Activated CD8-positive, alpha-beta memory T cell treated with anti-CD3 and anti-CD28 coated beads, Interleukin-2, amount 50 U/mL, for 1 hour (primary cell): ENCODE measurements around the gene KCTD14.
"Not testable (repeated sequence)": the region's sequence is repeated elsewhere in the genome, so short reads cannot be mapped to it uniquely, and the experiment has no call there.

ENCODE experiments used
- DNase-seq: peaks from one replicate; pipeline ENCODE4 v3.0.0-alpha.2; 2020; ENCODE audit errors: extremely low read depth

Gene KCTD14, protein sequence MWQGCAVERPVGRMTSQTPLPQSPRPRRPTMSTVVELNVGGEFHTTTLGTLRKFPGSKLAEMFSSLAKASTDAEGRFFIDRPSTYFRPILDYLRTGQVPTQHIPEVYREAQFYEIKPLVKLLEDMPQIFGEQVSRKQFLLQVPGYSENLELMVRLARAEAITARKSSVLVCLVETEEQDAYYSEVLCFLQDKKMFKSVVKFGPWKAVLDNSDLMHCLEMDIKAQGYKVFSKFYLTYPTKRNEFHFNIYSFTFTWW

DNA sequence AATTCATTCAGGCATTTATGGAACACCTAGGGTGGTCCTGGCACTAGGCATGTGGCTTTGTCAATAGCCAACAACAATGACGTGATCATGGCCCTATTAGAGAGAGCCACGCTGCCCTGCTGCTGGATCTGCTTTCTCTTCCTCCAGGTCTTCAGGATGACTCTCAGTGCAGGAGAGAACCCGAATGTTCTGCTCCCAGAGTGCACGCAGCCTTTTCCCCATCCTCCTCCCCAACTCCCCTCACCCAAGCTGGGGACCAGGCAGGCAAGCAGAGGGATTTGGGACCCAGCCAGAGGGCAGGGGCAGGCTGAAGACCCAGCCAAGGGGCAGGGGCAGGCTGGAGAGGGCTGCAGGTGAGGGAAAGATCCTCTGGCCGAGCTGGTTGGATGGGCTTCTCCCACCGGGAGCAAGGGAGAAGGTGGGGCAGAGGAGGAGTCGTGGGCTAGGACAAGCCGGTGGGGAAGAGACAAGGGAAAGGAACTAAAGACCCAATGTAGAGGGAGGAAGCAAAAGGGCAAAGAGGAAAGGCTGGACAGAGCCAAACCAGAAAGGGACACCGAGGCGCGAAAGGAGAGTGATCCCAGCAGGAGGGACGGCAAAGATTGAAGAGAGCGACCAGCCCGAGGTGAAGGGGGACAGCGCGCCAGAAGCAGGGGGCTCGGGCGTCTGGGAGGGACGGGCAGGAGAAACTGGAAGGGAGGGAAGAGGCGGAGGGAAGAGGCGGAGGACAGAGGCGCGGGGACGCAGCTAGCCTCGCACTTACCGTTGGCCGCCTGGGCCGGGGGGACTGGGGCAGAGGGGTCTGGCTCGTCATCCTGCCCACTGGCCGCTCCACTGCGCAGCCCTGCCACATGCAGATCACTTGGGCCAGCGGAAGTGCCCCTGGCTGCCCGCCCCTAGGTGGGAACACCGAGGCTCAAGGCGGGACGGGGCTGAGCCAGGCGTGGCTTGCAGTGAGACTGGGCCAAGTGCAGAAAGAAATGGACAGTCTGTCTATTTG lies at the start of gene KCTD14:
Gene KCTD14 (minus strand): TSS at position 880 of the 1,000 bp plus-strand sequence. CDS start 27 bp downstream, at position 853.
- no peak for DNase-seq

DNA sequence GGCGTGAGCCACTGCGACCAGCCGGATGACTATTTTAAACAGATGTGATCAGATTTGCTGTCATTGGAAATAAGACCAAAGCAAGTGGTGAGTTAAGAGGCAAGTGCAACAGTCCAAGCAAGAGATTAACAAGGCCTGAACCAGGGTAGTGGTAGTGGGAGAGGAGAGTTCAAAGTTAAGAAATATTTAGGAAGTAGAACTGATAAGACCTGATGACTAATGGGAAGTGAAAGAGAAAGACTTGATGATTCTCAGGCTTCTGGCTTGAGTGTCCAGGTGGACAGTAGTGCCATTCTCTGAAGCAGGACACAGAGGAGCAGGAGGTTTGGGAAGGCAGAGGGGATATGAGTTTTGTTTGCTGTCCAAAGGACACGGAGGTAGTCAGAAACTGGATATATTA lies 49.4 kb upstream of the KCTD14 start:
- no peak for DNase-seq

DNA sequence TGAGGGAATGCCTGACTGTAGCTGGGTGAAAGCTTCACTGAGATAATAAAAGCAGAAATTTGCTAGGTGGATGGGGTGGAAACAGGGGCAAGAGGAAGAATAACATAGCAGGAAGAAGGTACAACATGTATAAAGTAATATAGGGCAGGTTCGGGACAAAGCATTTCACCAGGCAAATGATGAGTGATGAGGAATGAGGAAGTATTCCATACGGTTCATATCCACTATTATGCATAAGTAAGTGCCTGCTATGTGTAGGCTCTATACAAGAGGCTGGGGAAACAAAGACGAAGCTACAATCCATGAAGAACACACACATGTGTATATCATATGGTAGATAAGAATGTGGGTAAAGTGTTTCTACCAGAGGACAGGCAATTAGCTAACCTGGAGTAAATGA lies 48.6 kb upstream of the KCTD14 start:
- DNase-seq, result no peak

DNA sequence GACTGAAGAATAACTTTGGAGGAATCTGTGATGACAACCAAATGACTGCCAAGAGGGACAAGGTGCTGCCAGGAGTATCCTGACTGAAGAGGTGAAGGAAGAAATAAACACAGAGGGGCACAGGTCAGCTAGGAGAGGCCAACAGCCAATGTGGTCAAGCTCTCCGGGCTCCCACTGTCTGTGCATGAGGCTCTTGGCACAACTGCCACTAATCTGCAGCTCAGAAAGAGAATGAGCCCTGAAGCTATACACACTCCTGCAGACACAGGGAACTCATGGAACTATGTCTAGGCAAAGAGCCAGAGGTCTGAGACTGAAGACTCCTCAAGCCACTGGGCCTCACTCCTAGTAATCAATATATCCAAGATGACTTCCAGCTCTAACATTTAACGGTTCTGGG lies 47.5 kb upstream of the KCTD14 start:
- no peak for DNase-seq

DNA sequence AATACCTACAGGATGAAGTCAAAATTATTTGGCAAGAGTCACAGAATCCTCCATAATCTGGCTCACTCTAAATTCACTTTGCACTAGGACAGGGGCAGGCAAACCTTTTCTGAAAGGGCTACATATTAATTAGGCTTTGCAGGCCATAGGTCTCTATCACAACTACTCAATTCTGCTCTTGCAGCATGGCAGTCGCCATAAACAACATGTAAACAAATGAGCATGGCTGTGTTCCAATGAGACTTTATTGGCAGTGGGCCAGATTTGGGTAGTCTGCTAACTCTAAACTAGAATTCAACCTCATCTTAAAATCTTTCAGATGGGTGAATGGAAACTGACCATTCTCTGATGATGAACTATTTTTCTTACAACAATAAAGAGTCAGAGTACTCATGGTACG lies 46.4 kb upstream of the KCTD14 start:
- no peak for DNase-seq

DNA sequence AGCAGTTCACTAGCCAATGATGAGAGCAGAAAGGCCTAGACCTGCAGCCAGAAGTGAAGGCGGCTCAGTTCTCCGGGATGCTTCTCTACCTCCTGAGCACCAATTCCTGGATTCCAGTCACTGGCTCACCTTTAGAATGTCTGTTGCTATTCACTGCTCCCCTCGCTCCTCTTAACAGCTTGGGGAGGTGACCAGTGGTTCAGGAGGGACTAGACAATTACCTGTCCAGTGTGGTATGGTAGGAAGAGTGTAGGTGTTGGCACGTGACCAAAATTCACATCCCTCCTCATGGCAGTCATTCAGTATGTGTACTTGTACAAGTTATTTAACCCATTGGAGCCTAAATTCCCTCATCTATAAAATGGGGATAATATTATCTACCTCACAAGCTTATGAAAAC lies 44.6 kb upstream of the KCTD14 start:
- no peak for DNase-seq

DNA sequence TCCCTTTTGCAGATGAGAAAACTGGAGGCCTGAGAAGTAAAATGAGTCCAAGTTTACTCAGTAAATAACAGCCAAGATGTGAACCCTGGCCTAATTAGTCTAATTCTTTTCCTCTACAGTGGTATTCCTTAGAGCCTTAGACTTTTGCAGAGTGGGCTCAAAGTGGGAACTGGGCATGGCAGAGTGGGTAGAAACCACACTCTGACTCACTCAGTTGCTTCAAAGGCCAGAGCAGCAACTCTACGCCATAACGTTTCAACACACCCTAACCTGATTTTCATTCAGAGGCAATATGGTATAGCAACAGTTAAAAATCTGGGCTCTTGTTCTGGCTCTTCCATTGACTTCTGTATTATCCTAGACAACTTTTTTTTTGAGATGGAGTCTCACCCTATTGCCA lies 43.4 kb upstream of the KCTD14 start:
- no peak for DNase-seq

DNA sequence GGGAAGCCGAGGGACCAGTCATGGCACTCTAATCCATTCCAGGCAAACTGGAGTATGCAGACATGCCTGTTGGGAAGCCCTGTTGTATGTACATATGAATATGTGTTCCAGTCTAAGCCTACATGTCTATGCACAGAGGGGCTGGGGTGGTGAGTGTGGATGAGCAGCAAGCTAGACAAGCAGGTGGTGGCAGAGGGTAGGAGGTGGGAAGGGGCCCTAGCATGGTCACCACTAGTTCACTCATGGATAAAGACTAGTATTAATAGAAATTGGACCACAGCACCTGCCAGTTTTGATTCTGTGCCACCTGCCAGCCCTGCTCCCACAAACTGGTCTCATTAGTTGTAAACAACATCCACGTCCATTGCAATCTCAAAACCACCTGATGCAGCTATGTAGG lies 42.1 kb upstream of the KCTD14 start:
- DNase-seq, result no peak

DNA sequence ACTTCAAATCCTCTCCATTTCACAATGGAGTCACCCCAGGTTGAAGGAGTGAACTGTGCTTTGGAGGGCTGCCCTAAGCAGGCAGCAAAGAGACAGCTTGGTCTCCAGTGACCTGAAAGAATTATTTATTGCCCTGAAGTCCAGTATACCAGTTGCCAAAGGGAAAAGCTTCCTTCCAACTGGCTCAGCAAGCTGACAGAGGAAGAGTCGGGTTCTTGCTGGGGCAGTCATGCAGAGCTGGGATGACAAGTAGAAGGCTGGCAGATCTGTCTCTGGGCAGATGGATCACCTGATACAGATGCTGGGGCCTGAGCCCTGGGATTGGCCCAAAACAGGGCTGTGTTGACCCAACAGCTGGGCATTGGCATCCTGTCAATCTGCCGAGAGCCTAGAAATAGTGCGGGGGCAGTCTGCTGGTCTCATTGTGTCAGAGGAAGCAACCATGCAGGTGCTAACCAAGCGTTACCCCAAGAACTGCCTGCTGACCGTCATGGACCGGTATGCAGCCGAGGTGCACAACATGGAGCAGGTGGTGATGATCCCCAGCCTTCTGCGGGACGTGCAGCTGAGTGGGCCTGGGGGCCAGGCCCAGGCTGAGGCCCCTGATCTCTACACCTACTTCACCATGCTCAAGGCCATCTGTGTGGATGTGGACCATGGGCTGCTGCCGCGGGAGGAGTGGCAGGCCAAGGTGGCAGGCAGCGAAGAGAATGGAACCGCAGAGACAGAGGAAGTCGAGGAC lies 40.5 kb upstream of the KCTD14 start, which contains the start of gene THRSP:
Gene THRSP (plus strand): TSS at position 422 of the 742 bp plus-strand sequence. CDS start 21 bp downstream, at position 443.
- DNase-seq, result no peak

DNA sequence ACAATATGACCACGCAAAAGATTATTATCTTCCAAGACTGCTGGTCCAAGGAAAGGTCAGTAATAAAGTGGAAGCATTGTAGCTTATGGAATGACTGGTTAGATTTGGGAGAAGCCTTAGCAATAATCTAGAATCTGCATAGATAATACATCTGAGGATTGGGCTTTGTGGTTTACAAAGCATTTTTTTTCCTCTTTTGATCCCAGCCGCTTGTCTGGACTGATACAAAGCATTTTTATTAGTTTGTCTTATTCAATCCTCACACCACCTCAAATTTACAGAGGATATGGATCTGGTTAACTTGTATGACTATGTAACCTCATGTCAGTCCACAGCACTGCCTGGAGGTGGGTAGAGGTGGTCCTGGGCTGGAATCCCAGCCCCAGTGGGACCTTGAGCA lies 39.6 kb upstream of the KCTD14 start:
- DNase-seq, result no peak

DNA sequence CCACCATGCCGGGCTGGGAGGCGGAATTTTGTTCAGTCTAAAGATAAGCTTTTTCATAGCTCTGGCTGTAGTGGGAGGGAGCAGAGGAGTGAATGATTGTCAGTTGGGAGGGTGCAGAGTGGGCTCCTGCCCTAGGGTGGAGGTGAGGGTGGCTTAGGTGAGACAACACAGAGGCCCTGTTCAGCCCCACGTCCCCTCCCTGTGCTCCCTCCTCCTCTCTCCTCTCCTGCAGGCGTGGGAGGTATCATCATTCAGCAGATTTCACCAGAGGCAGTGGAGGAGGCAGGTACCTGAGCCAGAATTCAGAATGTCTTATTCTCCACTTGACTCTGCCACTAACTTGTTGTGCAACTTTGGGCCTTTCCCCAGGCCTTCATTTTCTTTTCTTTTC lies 38.8 kb upstream of the KCTD14 start:
- DNase-seq, result no peak

DNA sequence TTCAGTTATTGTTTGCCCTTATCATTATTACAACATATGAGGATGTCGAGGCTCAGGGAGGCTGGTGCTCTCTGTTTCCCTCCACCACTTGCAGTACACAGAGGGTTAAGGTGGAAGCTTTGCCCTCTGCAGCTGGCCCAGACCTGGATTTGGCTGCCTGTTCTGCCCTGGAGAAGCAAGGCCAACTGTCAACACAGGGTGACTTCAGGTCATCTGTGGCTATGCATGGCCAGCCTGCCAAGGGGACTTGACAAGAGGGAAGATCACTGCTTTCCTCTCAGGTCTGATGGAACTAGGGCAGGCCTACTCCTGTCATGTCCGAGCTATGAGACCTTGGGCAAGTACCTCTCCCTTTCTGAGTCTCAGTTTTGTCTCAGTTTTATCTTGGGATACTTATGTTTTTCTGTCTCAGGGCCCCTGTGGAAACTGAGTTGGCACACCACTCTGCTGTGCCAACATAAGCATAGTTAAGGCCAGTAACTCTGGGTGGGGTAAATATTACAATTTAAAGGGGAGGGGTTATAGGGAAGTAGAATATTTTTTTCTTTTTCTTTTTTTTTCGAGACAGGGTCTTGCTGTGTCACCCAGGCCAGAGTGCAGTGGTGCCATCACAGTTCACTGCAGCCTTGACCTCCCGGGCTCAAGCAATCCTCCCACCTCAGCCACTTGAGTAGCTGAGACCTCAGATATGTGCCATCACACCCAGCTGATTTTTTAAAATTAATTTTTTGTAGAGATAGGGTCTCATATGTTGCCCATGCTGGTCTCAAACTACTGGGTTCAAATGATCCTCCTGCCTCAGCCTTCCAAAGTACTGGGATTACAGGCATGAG lies 38.2 kb upstream of the KCTD14 start:
- DNase-seq, result no peak

DNA sequence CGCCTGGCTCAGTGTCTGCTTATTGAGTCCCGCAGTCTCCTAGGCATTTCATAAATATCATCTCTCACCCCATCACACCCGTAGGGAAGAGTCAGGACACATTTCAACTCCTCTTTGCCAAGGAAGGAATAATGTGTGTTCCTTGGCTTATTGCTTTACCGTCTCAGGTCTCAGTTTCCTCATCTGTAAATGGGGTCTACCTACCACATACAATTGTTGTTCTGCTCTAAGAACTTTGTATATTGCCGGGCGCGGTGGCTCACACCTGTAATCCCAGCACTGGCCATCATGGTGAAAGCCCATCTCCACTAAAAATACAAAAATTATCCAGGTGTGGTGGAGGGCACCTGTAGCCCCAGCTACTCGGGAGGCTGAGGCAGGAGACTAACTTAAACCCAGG lies 37.5 kb upstream of the KCTD14 start:
- no peak for DNase-seq

DNA sequence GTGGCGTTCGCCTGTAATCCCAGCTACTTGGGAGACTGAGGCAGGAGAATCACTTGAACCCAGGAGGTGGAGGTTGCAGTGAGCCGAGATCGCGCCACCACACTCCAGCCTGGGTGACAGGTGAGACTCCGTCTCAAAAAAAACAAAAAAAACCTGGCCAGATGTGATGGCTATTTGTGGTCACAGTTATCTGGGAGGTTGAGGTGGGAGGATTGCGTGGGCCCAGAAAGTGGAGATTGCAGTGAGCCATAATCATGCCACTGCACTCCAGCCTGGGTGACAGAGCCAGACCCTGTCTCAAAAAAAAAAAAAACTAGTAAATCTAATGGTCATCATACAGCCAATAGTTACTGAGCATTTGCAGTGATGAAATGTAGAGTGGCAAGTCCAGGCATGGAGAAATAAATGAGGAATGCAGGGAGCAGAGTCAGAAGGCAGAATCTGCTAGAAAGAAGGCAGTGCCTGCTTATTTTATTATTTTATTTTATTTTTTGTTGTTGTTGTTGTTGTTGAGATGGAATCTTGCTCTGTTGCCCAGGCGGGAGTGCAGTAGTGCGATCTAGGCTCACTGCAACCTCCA lies 36.8 kb upstream of the KCTD14 start:
- DNase-seq, result not testable (repeated sequence)

DNA sequence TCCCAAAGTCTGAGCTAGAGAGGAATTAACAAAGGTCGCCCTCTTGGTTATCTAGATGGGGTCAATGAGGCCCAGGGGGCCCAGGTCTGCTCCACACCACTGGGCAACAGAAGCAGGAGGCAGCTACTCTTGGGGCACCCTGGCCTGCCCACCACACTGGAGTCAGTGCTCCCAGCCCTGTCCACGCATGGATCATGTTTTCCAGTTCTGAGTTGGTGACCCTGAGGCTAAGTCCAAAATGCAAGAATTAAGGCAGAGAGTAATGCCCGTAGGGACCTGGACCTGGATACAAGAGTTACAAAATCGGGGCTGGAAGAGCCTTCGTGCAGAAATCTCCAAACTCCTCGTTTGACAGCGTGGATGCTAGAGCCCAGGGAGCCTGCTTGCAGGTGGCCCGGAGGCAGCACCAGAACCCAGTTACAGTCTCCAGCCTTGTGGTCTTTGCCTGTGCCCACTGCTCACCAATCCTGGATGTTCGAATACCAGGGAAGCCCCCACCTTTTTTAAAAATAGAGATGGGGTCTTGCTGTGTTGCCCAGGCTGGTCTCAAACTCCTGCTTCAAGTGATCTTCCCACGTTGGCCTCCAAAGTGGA lies 34.5 kb upstream of the KCTD14 start:
- DNase-seq, result no peak

DNA sequence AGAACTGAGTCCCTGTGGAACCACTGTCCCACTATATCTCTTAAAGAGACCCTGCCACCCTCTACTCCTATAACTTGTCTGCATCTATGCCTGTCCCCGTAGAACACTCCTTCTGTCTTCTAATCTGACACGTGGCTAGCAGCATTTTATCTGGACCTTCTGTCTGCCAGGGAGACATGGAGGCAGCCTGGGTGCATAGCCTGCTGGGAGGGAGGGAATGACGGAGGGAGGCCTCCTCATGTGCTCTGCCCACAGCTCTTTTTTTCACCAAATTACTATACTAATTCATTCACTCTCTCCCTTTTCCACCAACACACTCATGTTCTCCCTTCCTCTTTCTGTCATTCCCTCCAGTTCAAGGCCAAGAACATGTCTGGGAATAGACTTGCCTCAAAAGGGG lies 33.0 kb upstream of the KCTD14 start:
- DNase-seq, result no peak

DNA sequence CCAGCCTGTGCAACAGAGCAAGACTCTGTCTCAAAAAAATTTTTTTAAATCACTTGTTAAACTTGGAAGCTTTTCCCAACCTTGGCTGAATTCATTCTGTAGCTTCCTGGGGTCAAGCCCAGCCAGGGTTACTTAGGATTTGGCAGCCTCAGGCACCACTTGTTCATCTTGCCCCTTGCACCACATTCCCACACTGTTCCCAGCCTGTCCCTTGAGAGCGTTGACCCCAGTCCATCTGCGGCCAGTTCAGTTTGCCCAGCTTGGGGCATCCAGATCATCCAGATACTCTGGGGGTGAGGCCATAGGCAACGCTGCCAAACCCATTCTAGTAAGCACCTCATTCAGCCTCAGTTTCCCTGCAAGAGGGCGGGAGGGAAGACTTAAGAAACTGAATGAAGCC lies 31.9 kb upstream of the KCTD14 start:
- DNase-seq, result no peak

DNA sequence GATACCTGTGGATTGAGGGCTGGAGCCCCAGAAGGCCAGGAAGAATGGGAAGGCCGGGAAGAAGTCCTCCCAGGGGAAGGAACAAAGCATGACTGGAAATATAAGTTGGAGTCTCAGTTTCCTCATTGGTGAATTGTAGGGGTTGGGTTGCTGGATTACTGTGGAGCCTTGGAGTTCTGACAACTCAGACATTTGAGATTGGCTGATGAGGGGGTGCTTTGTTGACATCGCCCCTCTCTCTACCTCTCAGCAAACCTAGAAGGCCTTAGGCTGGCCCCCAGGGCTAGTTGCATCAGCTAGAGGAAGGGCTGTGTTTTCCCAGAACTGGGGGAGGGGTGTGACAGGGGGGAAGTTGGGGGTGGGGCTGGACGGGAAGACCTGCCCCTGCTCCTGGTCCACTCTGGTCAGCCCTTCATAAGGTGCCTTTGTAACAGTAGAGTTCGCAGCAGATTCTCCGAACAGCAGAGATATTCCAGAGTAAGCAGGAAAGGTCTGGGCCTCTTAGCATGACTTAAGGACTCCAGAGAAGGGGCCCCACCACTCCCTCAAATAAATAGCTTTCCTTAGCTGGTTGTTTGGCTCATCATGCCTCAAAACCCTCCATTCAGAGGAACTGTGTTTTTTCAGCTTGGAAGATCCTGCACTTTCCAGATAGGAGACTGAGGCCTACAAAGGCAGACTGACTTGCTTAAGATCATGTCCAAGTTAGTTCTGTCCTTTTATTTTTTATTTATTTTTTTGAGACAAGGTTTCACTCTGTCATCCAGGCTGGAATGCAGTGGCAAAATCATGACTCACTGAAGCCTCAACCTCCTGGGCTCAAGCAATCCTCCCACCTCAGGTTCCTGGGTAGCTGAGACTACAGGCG lies 28.1 kb upstream of the KCTD14 start:
- no peak for DNase-seq

DNA sequence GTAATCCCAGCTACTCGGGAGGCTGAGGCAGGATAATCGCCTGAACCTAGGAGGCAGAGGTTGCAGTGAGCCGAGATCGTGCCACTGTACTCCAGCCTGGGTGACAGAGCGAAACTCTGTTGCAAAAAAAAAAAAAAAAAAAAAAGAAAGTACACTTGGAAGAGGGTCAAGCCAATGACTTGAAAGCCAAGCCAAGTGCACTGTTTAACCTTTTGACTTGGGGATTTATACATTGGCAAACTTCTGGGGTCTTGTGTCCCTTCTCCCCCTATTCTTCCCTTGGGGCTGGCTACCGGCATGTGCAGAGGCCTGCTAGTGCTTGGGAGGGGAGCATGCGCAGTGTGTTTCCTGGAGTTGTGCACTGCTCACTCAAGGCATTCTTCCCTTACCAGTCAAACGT lies 26.3 kb upstream of the KCTD14 start:
- DNase-seq, result no peak

DNA sequence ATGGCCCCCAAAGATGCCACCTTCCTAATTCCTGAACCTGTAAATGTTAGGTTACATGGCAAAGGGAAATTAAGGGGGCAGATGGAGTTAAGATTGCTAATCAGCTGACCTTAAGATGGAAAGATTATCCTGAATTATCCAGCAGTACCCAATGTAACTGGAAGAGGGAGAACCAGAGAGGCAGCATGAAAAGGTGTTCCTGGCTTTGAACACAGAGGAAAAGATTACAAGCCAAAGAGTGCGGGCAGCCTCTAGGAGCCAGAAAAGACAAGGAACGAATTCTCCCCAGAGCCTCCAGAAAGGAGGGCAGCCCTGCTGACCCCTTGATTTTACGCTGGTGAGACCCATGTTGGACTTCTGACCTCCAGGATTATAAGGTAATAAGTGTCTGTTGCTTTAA lies 25.5 kb upstream of the KCTD14 start:
- DNase-seq, result no peak
